ENCODE measurements around the gene MGAT5.

Gene MGAT5

GRCh38 chr2:134407154-134407890, 153.4 kb downstream of the MGAT5 start:
- no peaks in the 10 kb centered on the region for H3K9me2 ChIP-seq (ENCODE audit: low read depth, low read length)
- no peak overlapping the region; the same call in 1 of the 2 replicates for H3K4me2 ChIP-seq (ENCODE audit: low read length)
- H3K27ac ChIP-seq (ENCODE audit: low read depth, low read length, poor library complexity, severe bottlenecking) = peak overlapping the region; percentile 64
- H3K4me1 ChIP-seq (ENCODE audit: insufficient read depth, low read length, severe bottlenecking) = peaks cover 65% of the 10 kb centered on the region
- no peak overlapping the region for H3K9ac ChIP-seq (ENCODE audit: low read length)
- TF ChIP-seq CTCF (IDR thresholded peaks at IDR 0.05; ENCODE audit: low read length) (no peak), EZH2 (IDR thresholded peaks at IDR 0.05; ENCODE audit: borderline replicate concordance, low read length) (no peak)
- no peaks in the 10 kb centered on the region; the same call in 1 of the 2 replicates for H3F3A ChIP-seq (ENCODE audit: insufficient read depth, low read length)
- no peaks in the 10 kb centered on the region for H3K79me2 ChIP-seq (ENCODE audit: insufficient read depth, low read length)
- H3K27me3 ChIP-seq (ENCODE audit: insufficient read depth, low read length) = no peaks in the 10 kb centered on the region
- H2AFZ ChIP-seq (ENCODE audit: low read length) = no peak overlapping the region
- peaks cover 64% of the 10 kb centered on the region; the same call in 1 of the 2 replicates for H3K36me3 ChIP-seq (ENCODE audit: insufficient read depth, low read length)
- H3K4me3 ChIP-seq (ENCODE audit: low read depth, low read length, poor library complexity, severe bottlenecking) = no peak overlapping the region
- no peaks in the 10 kb centered on the region for H3K9me3 ChIP-seq (ENCODE audit: low read length)
- H4K20me1 ChIP-seq (ENCODE audit: insufficient read depth, low read length) = no peaks in the 10 kb centered on the region

DNA sequence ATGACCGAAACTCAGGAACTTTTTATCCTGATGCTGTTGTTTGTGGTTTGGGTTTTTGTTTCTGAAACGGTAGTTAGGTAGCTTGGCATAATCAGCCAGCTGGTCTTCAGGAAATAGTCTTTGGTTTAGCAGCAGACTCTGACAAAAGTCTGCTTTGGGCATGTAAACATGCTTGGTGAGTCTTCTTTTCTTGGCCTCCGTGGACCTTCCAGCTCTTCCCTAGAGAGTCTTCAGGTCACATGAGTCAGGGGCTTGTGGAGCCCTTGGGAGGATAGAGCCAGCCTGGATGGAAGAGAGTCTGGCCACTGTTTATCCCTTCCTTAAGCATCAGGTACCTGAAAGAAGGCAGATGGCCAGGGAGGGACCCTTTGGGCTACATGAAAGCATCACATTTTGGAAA, 154.5 kb downstream of the MGAT5 start:
- no peaks in the 10 kb centered on the region for H3K79me2 ChIP-seq (ENCODE audit: insufficient read depth, low read length)
- TF ChIP-seq EZH2 (IDR thresholded peaks at IDR 0.05; ENCODE audit: borderline replicate concordance, low read length) = no peak
- no peak for TF ChIP-seq CTCF (IDR thresholded peaks at IDR 0.05; ENCODE audit: low read length)
- H3K27me3 ChIP-seq (ENCODE audit: insufficient read depth, low read length) = no peaks in the 10 kb centered on the region
- H3F3A ChIP-seq (ENCODE audit: insufficient read depth, low read length) = no peaks in the 10 kb centered on the region; the same call in 1 of the 2 replicates
- H3K27ac ChIP-seq (ENCODE audit: low read depth, low read length, poor library complexity, severe bottlenecking) = peak overlapping the region; percentile 64
- H2AFZ ChIP-seq (ENCODE audit: low read length) = no peak overlapping the region
- no peak overlapping the region for H3K4me3 ChIP-seq (ENCODE audit: low read depth, low read length, poor library complexity, severe bottlenecking)
- H3K9ac ChIP-seq (ENCODE audit: low read length) = no peak overlapping the region
- no peaks in the 10 kb centered on the region for H4K20me1 ChIP-seq (ENCODE audit: insufficient read depth, low read length)
- peak overlapping the region; percentile 34; the same call in 1 of the 2 replicates for H3K4me2 ChIP-seq (ENCODE audit: low read length)
- peaks cover 64% of the 10 kb centered on the region; the same call in 1 of the 2 replicates for H3K36me3 ChIP-seq (ENCODE audit: insufficient read depth, low read length)
- no peaks in the 10 kb centered on the region for H3K9me2 ChIP-seq (ENCODE audit: low read depth, low read length)
- H3K4me1 ChIP-seq (ENCODE audit: insufficient read depth, low read length, severe bottlenecking) = peaks cover 70% of the 10 kb centered on the region
- no peaks in the 10 kb centered on the region for H3K9me3 ChIP-seq (ENCODE audit: low read length)

GRCh38 chr2:134408791-134409190, 154.9 kb downstream of the MGAT5 start:
- H3K27ac ChIP-seq (ENCODE audit: low read depth, low read length, poor library complexity, severe bottlenecking) = peak overlapping the region; percentile 64
- H4K20me1 ChIP-seq (ENCODE audit: insufficient read depth, low read length) = no peaks in the 10 kb centered on the region
- no peaks in the 10 kb centered on the region for H3K79me2 ChIP-seq (ENCODE audit: insufficient read depth, low read length)
- H3K4me1 ChIP-seq (ENCODE audit: insufficient read depth, low read length, severe bottlenecking) = peaks cover 70% of the 10 kb centered on the region
- H3F3A ChIP-seq (ENCODE audit: insufficient read depth, low read length) = no peaks in the 10 kb centered on the region; the same call in 1 of the 2 replicates
- H3K4me2 ChIP-seq (ENCODE audit: low read length) = no peak overlapping the region; the same call in 1 of the 2 replicates
- no peak overlapping the region for H3K9ac ChIP-seq (ENCODE audit: low read length)
- no peaks in the 10 kb centered on the region for H3K9me2 ChIP-seq (ENCODE audit: low read depth, low read length)
- H3K36me3 ChIP-seq (ENCODE audit: insufficient read depth, low read length) = peaks cover 64% of the 10 kb centered on the region; the same call in 1 of the 2 replicates
- H3K4me3 ChIP-seq (ENCODE audit: low read depth, low read length, poor library complexity, severe bottlenecking) = no peak overlapping the region
- TF ChIP-seq CTCF (IDR thresholded peaks at IDR 0.05; ENCODE audit: low read length) (no peak), EZH2 (IDR thresholded peaks at IDR 0.05; ENCODE audit: borderline replicate concordance, low read length) (no peak)
- no peaks in the 10 kb centered on the region for H3K27me3 ChIP-seq (ENCODE audit: insufficient read depth, low read length)
- no peaks in the 10 kb centered on the region for H3K9me3 ChIP-seq (ENCODE audit: low read length)
- H2AFZ ChIP-seq (ENCODE audit: low read length) = no peak overlapping the region
